ENCODE measurements around the gene NRXN3. TPM values are rescaled to one million over a fixed set of nuclear protein-coding genes. Genes with fewer than 3 reads are reported as not detected.

NRXN3 gene
- polyA plus RNA-seq, 1 donor from 2014 or later: 110 TPM

GRCh38 chr14:79690960-79691359 is 1520.8 kb downstream of the NRXN3 start:
- TF ChIP-seq, protein P1, sequence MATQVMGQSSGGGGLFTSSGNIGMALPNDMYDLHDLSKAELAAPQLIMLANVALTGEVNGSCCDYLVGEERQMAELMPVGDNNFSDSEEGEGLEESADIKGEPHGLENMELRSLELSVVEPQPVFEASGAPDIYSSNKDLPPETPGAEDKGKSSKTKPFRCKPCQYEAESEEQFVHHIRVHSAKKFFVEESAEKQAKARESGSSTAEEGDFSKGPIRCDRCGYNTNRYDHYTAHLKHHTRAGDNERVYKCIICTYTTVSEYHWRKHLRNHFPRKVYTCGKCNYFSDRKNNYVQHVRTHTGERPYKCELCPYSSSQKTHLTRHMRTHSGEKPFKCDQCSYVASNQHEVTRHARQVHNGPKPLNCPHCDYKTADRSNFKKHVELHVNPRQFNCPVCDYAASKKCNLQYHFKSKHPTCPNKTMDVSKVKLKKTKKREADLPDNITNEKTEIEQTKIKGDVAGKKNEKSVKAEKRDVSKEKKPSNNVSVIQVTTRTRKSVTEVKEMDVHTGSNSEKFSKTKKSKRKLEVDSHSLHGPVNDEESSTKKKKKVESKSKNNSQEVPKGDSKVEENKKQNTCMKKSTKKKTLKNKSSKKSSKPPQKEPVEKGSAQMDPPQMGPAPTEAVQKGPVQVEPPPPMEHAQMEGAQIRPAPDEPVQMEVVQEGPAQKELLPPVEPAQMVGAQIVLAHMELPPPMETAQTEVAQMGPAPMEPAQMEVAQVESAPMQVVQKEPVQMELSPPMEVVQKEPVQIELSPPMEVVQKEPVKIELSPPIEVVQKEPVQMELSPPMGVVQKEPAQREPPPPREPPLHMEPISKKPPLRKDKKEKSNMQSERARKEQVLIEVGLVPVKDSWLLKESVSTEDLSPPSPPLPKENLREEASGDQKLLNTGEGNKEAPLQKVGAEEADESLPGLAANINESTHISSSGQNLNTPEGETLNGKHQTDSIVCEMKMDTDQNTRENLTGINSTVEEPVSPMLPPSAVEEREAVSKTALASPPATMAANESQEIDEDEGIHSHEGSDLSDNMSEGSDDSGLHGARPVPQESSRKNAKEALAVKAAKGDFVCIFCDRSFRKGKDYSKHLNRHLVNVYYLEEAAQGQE (IDR thresholded peaks at IDR 0.05; ENCODE audit: borderline replicate concordance): no peak
- TF ChIP-seq EP300 (conservative IDR thresholded peaks at IDR 0.05; ENCODE audit: poor library complexity, severe bottlenecking): no peak
- TF ChIP-seq, protein P2, sequence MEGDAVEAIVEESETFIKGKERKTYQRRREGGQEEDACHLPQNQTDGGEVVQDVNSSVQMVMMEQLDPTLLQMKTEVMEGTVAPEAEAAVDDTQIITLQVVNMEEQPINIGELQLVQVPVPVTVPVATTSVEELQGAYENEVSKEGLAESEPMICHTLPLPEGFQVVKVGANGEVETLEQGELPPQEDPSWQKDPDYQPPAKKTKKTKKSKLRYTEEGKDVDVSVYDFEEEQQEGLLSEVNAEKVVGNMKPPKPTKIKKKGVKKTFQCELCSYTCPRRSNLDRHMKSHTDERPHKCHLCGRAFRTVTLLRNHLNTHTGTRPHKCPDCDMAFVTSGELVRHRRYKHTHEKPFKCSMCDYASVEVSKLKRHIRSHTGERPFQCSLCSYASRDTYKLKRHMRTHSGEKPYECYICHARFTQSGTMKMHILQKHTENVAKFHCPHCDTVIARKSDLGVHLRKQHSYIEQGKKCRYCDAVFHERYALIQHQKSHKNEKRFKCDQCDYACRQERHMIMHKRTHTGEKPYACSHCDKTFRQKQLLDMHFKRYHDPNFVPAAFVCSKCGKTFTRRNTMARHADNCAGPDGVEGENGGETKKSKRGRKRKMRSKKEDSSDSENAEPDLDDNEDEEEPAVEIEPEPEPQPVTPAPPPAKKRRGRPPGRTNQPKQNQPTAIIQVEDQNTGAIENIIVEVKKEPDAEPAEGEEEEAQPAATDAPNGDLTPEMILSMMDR (IDR thresholded peaks at IDR 0.05; ENCODE audit: poor library complexity, severe bottlenecking): no peak
- no peak for TF ChIP-seq MXI1 (conservative IDR thresholded peaks at IDR 0.05; ENCODE audit: poor library complexity, severe bottlenecking)
- H3K27ac ChIP-seq (ENCODE audit: low read length): no peak overlapping the region
- H3K36me3 ChIP-seq (ENCODE audit: insufficient read depth, low read length): no peaks in the 10 kb centered on the region
- no peaks in the 10 kb centered on the region for H3K9me2 ChIP-seq (ENCODE audit: insufficient read depth, low read length)
- H3K4me2 ChIP-seq (ENCODE audit: low read length): no peak overlapping the region
- H3K4me3 ChIP-seq (ENCODE audit: low read length): no peak overlapping the region
- no peaks in the 10 kb centered on the region for H3K27me3 ChIP-seq (ENCODE audit: insufficient read depth, low read depth, low read length)
- no peaks in the 10 kb centered on the region for H3F3A ChIP-seq (ENCODE audit: insufficient read depth, low read length, poor library complexity, severe bottlenecking)
- H2AFZ ChIP-seq (ENCODE audit: low read depth, low read length): no peak overlapping the region
- no peaks in the 10 kb centered on the region for H3K79me2 ChIP-seq (replicated peaks; ENCODE audit: insufficient read depth, low read length)
- no peaks in the 10 kb centered on the region for H3K9me3 ChIP-seq (ENCODE audit: low read length)
- H4K20me1 ChIP-seq (ENCODE audit: insufficient read depth): no peaks in the 10 kb centered on the region
- H3K9ac ChIP-seq (ENCODE audit: low read length): no peak overlapping the region

GRCh38 chr14:79693935-79694334 is 1523.8 kb downstream of the NRXN3 start:
- Histone ChIP-seq H3K4me2 (ENCODE audit: low read length) (no peak overlapping the region), H3F3A (ENCODE audit: insufficient read depth, low read length, poor library complexity, severe bottlenecking) (no peaks in the 10 kb centered on the region)
- no peak for TF ChIP-seq POLR2AphosphoS5 (IDR thresholded peaks at IDR 0.05)
- no peak for TF ChIP-seq TAF1 (IDR thresholded peaks at IDR 0.05; ENCODE audit: low read depth)
- TF ChIP-seq, protein P1 (IDR thresholded peaks at IDR 0.05; ENCODE audit: borderline replicate concordance): no peak
- TF ChIP-seq RAD21 (conservative IDR thresholded peaks at IDR 0.05): no peak
- TF ChIP-seq SMC3 (conservative IDR thresholded peaks at IDR 0.05; ENCODE audit: poor library complexity): no peak
- no peak for TF ChIP-seq EZH2 (IDR thresholded peaks at IDR 0.05; ENCODE audit: borderline replicate concordance, insufficient read depth, low read length, poor library complexity, severe bottlenecking)
- no peak for TF ChIP-seq EP300 (conservative IDR thresholded peaks at IDR 0.05; ENCODE audit: poor library complexity, severe bottlenecking)
- TF ChIP-seq MXI1 (conservative IDR thresholded peaks at IDR 0.05; ENCODE audit: poor library complexity, severe bottlenecking): no peak
- TF ChIP-seq, protein P2 (IDR thresholded peaks at IDR 0.05; ENCODE audit: poor library complexity, severe bottlenecking): no peak

More at GRCh38 chr14:79693935-79694334, 1523.8 kb downstream of the NRXN3 start:
- Histone ChIP-seq H3K36me3 (ENCODE audit: insufficient read depth, low read length) (no peaks in the 10 kb centered on the region), H3K9me3 (ENCODE audit: low read length) (no peaks in the 10 kb centered on the region), H3K9me2 (ENCODE audit: insufficient read depth, low read length) (no peaks in the 10 kb centered on the region), H3K9ac (ENCODE audit: low read length) (no peak overlapping the region), H3K4me3 (ENCODE audit: low read length) (no peak overlapping the region), H3K27ac (ENCODE audit: low read length) (no peak overlapping the region), H3K79me2 (replicated peaks; ENCODE audit: insufficient read depth, low read length) (no peaks in the 10 kb centered on the region), H2AFZ (ENCODE audit: low read depth, low read length) (no peak overlapping the region), H3K27me3 (ENCODE audit: insufficient read depth, low read depth, low read length) (no peaks in the 10 kb centered on the region), H4K20me1 (ENCODE audit: insufficient read depth) (no peaks in the 10 kb centered on the region)
